ENCODE results near the gene CUEDC2.

DNA sequence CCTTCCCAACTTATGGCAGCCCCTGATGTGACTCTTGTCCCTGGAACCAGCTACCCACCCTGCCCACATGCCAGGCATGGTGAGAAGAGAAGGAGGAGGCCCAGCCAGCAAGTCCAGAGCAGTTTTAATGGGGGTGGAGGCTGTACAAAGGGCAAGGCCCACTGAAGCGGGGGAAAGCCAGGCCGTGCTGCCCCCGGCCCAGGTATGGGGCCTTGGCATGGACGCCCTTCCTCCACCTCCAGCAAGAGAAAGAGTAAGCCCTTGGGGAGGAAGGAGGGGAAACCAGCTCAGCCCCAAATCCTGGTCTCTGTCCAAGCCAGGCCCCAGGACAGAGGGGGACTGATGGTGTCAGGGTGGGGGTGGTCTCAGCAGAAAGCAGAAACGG lies 29.9 kb downstream of the CUEDC2 start:
- TF ChIP-seq POLR2A (IDR thresholded peaks at IDR 0.05) (no peak), EP300 (IDR thresholded peaks at IDR 0.05; ENCODE audit: low read depth) (no peak), POLR2AphosphoS5 (IDR thresholded peaks at IDR 0.05) (no peak)
- TF ChIP-seq, protein P1, sequence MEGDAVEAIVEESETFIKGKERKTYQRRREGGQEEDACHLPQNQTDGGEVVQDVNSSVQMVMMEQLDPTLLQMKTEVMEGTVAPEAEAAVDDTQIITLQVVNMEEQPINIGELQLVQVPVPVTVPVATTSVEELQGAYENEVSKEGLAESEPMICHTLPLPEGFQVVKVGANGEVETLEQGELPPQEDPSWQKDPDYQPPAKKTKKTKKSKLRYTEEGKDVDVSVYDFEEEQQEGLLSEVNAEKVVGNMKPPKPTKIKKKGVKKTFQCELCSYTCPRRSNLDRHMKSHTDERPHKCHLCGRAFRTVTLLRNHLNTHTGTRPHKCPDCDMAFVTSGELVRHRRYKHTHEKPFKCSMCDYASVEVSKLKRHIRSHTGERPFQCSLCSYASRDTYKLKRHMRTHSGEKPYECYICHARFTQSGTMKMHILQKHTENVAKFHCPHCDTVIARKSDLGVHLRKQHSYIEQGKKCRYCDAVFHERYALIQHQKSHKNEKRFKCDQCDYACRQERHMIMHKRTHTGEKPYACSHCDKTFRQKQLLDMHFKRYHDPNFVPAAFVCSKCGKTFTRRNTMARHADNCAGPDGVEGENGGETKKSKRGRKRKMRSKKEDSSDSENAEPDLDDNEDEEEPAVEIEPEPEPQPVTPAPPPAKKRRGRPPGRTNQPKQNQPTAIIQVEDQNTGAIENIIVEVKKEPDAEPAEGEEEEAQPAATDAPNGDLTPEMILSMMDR (IDR thresholded peaks at IDR 0.05), result no peak

Measured in transverse colon (tissue), 4 donors.